Right lobe of liver (tissue), 6 donors: ENCODE measurements around the gene GHR. TPM values are rescaled to one million over a fixed set of nuclear protein-coding genes. Genes with fewer than 3 reads are reported as not detected.

Experiments
- ATAC-seq, 4 donors: fragments of 200-7000 bp; cut with Tn5 transposase; one replicate each; pipeline ENCODE4 v1.9.1; 2020; ENCODE audit warnings: mild to moderate bottlenecking in 4 of 4, moderate library complexity in 4 of 4
- DNase-seq, 3 donors: peaks; one replicate each; pipeline ENCODE4 v3.0.0-alpha.2; 2020
- H3K27ac ChIP-seq, 3 donors: fragments of 200-600 bp; one replicate each; pipeline ENCODE4 v1.8.0; 2022
- H3K27me3 ChIP-seq, 2 donors: fragments of 200-600 bp; one replicate each; pipeline ENCODE4 v1.8.0; 2022
- H3K36me3 ChIP-seq, 4 donors: fragments of 200-600 bp; sonication (generic) in 1 of 4; one replicate each; pipeline versions ENCODE4 v1.5.1 to v1.8.0; 2017 to 2022; ENCODE audit warnings: control low read depth in 1 of 4
- H3K4me1 ChIP-seq, 4 donors: fragments of 200-600 bp; sonication (generic) in 1 of 4; one replicate each; pipeline versions ENCODE4 v1.5.1 to v1.8.0; 2017 to 2022; ENCODE audit warnings: control low read depth in 1 of 4
- H3K4me3 ChIP-seq, 3 donors: fragments of 200-600 bp; one replicate each; pipeline ENCODE4 v1.8.0; 2022
- H3K9me3 ChIP-seq, 4 donors: fragments of 200-600 bp; sonication (generic) in 1 of 4; one replicate each; pipeline versions ENCODE4 v1.5.1 to v1.8.0; 2017 to 2022; ENCODE audit warnings: control low read depth in 1 of 4
- POLR2A ChIP-seq: fragments of 450-650 bp; IDR thresholded peaks from one replicate; pipeline ENCODE4 v1.6.1; 2017; ENCODE audit warnings: antibody characterized with exemption, mild to moderate bottlenecking
- WGBS: methylation state at CpG from one replicate; pipeline ENCODE4 v1.1.6; 2018; ENCODE audit warnings: low coverage, low lambda C conversion rate; ENCODE audit not compliant: insufficient coverage; ENCODE audit errors: missing lambda C conversion rate; 5-methylcytosine and 5-hydroxymethylcytosine counted together
- intact Hi-C, 2 donors: fragments of 100-400 bp; cut with DNase I; formaldehyde crosslinking; loops; one replicate each; pipeline versions ENCODE4 v1.11.2 to v1.14.1; 2022
- total RNA-seq, 6 experiments: library from RNA; depleted of rRNA in 2 of 6; stranded (reverse); fragments of >200 nt in 2 of 6; fragmentation: NEBNext Ultra II Directional in 3 of 6; extraction: Animal tissue kit (Norgen Biotek cat#: 25700) in 3 of 6; gene quantifications; one replicate each; pipeline versions ENCODE4 v1.1.0 to v1.2.4, GENCODE V29; 2016 to 2023
- TF ChIP-seq, protein P1 (sequence below), 4 donors: fragments of 200-600 bp in 3 of 4; fragments of 450-650 bp in 1 of 4; IDR thresholded peaks; one replicate each; pipeline versions ENCODE4 v1.5.1 to v1.8.0; 2016 to 2022; ENCODE audit warnings: antibody characterized with exemption in 4 of 4, mild to moderate bottlenecking in 2 of 4
- donor health status: DM: no; HTN: yes; CAD: no.
- donor health status: DM: no; HTN: no; CAD: no.
- donor health status: DM: no; HTN: no; CAD: no.
- donor health status: DM: no; HTN: yes; CAD: no.
- donor health status: DM: no; HTN: yes; CAD: no.

The GHR gene
- total RNA-seq, 6 experiments from 2014 or later = 25.9 to 90.7 (median 71.9) TPM

DNA sequence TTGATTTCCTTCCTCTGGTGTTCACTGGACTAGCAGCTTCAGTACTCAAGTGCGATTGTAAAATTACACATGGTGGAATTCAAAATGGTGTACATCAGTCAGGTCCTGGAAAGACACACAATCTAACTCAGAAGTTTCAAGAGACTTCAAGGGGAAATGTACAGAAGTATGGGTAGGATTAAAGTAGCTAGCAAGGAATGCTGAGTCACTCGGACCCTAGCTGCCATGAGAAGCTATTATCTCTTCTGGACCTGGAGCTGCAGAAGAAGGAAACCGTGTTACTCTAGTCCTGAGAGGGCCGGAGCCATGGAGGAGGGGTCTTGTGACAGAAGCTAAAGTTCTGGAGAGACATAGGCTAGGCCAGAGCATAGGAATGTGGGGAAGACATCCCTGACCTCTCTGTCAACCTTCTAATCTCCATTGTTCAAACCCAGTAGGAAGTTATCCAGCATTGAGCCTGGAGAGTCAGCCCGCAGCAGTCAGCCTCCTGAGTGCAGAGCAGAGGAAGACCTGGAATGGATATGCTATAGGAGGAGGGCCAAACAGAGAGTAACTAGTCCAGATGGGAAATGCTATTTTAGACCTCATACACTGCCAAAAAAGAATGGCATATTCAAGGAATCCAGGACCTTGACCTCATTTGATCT, 84.3 kb downstream of the GHR start:
- intact Hi-C loops = no loop called here
- peak overlapping the region in 2 of 3 donors; percentile 22 to 44 for H3K27ac ChIP-seq
- H3K9me3 ChIP-seq = no peaks in the 10 kb centered on the region
- H3K4me1 ChIP-seq = peaks cover 0 to 61% (median 13%) of the 10 kb centered on the region in 4 donors
- TF ChIP-seq, protein P1, sequence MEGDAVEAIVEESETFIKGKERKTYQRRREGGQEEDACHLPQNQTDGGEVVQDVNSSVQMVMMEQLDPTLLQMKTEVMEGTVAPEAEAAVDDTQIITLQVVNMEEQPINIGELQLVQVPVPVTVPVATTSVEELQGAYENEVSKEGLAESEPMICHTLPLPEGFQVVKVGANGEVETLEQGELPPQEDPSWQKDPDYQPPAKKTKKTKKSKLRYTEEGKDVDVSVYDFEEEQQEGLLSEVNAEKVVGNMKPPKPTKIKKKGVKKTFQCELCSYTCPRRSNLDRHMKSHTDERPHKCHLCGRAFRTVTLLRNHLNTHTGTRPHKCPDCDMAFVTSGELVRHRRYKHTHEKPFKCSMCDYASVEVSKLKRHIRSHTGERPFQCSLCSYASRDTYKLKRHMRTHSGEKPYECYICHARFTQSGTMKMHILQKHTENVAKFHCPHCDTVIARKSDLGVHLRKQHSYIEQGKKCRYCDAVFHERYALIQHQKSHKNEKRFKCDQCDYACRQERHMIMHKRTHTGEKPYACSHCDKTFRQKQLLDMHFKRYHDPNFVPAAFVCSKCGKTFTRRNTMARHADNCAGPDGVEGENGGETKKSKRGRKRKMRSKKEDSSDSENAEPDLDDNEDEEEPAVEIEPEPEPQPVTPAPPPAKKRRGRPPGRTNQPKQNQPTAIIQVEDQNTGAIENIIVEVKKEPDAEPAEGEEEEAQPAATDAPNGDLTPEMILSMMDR (IDR thresholded peaks at IDR 0.05) = no peak
- TF ChIP-seq POLR2A = no peak
- H3K36me3 ChIP-seq = no peaks in the 10 kb centered on the region
- DNase-seq (no peak), ATAC-seq (peak in 2 of 4 donors; percentile 18 to 24)
- H3K27me3 ChIP-seq = no peaks in the 10 kb centered on the region
- no peak overlapping the region for H3K4me3 ChIP-seq
- WGBS = 73% methylated on average over 4 of the region's 5 CpGs

DNA sequence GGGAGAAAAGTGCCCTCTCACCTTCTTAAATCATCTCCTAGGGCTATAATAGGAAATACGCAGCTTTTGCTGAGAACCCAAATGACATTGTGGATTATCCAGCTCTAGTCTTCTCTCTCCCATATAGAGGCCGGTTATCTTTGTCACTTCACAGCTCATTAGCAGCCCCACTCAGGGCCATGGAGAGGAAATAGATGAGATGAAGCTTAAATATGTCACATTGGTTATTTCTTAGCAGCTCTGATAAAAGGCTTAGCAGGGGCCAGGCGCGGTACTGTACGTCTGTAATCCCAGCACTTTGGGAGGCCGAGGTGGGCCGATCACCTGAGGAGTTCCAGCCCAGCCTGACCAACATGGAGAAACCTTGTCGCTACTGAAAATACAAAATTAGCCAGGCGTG, 90.0 kb downstream of the GHR start:
- intact Hi-C loops = no loop called here
- DNase-seq (no peak), ATAC-seq (no peak)
- H3K27me3 ChIP-seq = no peaks in the 10 kb centered on the region
- no peaks in the 10 kb centered on the region for H3K36me3 ChIP-seq
- H3K9me3 ChIP-seq = no peaks in the 10 kb centered on the region
- WGBS = 95% methylated on average over 6 of the region's 9 CpGs
- H3K4me3 ChIP-seq = no peak overlapping the region
- H3K4me1 ChIP-seq = peaks cover 0 to 51% (median 1%) of the 10 kb centered on the region in 4 donors
- H3K27ac ChIP-seq = no peak overlapping the region
- no peak for TF ChIP-seq POLR2A
- TF ChIP-seq, protein P1 (IDR thresholded peaks at IDR 0.05) = no peak

DNA sequence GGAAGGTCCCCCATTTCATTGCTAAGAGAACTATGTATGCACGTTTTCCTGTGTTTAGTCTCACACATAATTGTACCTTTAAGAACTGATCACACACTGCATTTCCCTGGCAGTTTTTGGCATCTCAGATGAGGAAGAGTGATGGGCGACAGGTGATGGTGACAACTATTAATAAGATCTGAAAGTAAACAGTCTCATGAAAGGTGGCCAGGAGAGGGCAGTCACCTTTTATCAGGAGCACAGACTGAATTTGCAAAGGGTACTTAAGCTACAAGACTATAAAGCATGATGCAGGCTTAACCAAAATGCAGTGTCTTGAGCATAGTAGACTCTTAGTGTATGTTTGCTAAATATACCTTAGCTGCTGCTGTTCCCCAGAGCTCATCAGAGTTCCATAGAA, 91.5 kb downstream of the GHR start:
- peak overlapping the region; percentile 41 to 88 (median 82) for H3K27ac ChIP-seq

DNA sequence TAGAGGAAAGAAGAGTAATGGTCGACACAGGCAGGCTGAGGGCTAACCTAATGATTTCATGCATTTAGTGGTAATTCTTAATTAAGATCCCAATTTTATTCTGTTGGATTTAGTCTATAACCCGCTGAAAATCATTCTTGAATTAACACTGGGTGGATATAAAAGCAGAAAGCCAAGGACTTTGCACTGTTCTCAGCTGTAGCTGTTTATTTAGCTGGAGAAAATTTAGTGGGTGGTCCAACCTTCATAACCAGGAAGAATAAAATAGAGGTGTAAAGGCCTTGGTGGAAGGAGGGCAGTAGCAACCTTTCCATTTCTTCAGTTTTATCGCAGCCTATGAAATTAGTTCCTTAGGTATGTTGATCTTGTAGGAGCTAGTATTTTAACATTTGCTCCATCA, 92.3 kb downstream of the GHR start:
- ATAC-seq (peak; percentile 25 to 61 (median 34)), DNase-seq (no peak)
- no peaks in the 10 kb centered on the region for H3K36me3 ChIP-seq
- WGBS = 26% methylated on average over 3 of the region's 3 CpGs
- intact Hi-C loops = loop anchor here in 1 of 2 donors (5.0 kb wide), 1 partner anchor 42 kb away; no protein-coding TSS in a partner anchor
- H3K4me3 ChIP-seq = no peak overlapping the region
- H3K9me3 ChIP-seq = no peaks in the 10 kb centered on the region
- H3K4me1 ChIP-seq = peaks cover 0 to 43% (median 0%) of the 10 kb centered on the region in 4 donors
- no peaks in the 10 kb centered on the region for H3K27me3 ChIP-seq
- no peak for TF ChIP-seq POLR2A
- TF ChIP-seq, protein P1 (IDR thresholded peaks at IDR 0.05) = no peak
- peak overlapping the region; percentile 41 to 88 (median 82) for H3K27ac ChIP-seq

More for the DNA sequence above, 91.5 kb downstream of the GHR start:
- Histone ChIP-seq H3K36me3 (no peaks in the 10 kb centered on the region), H3K27me3 (no peaks in the 10 kb centered on the region), H3K4me3 (no peak overlapping the region), H3K9me3 (no peaks in the 10 kb centered on the region), H3K4me1 (peaks cover 0 to 43% (median 0%) of the 10 kb centered on the region in 4 donors)
- WGBS = 34% methylated on average over 2 of the region's 2 CpGs
- ATAC-seq (peak; percentile 50 to 57 (median 55)), DNase-seq (no peak)
- intact Hi-C loops = loop anchor here in 1 of 2 donors (5.0 kb wide), 1 partner anchor 43 kb away; no protein-coding TSS in a partner anchor
- TF ChIP-seq POLR2A = no peak
- TF ChIP-seq, protein P1 (IDR thresholded peaks at IDR 0.05) = peak; percentile 10 to 46 (median 40)
